Tibial nerve (tissue), 4 donors: ENCODE measurements around the gene CENPP. TPM values are rescaled to one million over a fixed set of nuclear protein-coding genes. Genes with fewer than 3 reads are reported as not detected.
A peak's percentile ranks its signal among the peaks of the same experiment; 100 is the strongest.
"Not testable (repeated sequence)": the region's sequence is repeated elsewhere in the genome, so short reads cannot be mapped to it uniquely, and the experiment has no call there.

Experiments used
- DNase-seq, 2 donors: peaks; one replicate each; pipeline ENCODE4 v3.0.0-alpha.2; 2019; ENCODE audit warnings: low spot score in 2 of 2
- H3K27ac ChIP-seq, 4 donors: fragments of 200-600 bp; sonication (generic) in 3 of 4; one replicate each; pipeline ENCODE4 v1.5.1; 2017 to 2019; ENCODE audit warnings: mild to moderate bottlenecking in 1 of 4
- H3K27me3 ChIP-seq, 2 donors: fragments of 200-600 bp; sonication (generic) in 1 of 2; one replicate each; pipeline versions ENCODE4 v1.5.1 to v1.6.0; 2017 to 2019
- H3K36me3 ChIP-seq, 3 donors: fragments of 200-600 bp; sonication (generic); one replicate each; pipeline ENCODE4 v1.5.1; 2018 to 2019
- H3K4me1 ChIP-seq, 4 donors: fragments of 200-600 bp; sonication (generic) in 3 of 4; one replicate each; pipeline ENCODE4 v1.5.1; 2017 to 2019
- H3K4me3 ChIP-seq, 4 donors: fragments of 200-600 bp; sonication (generic) in 3 of 4; one replicate each; pipeline ENCODE4 v1.5.1; 2017 to 2019; ENCODE audit warnings: mild to moderate bottlenecking in 1 of 4, moderate library complexity in 1 of 4
- H3K9me3 ChIP-seq, 4 donors: fragments of 200-600 bp; sonication (generic) in 3 of 4; one replicate each; pipeline ENCODE4 v1.5.1; 2017 to 2019
- EP300 ChIP-seq, 2 donors: sonication (generic); formaldehyde crosslinking; IDR thresholded peaks; one replicate each; pipeline ENCODE4 v1.6.1; 2017; ENCODE audit warnings: antibody characterized with exemption in 2 of 2, mild to moderate bottlenecking in 1 of 2
- POLR2A ChIP-seq, 2 donors: fragments of 450-650 bp; IDR thresholded peaks; one replicate each; pipeline ENCODE4 v1.6.1; 2017; ENCODE audit warnings: antibody characterized with exemption in 2 of 2, mild to moderate bottlenecking in 2 of 2, moderate library complexity in 2 of 2
- WGBS, 2 donors: methylation state at CpG; one replicate each; pipeline ENCODE4 v1.1.5; 2018; 5-methylcytosine and 5-hydroxymethylcytosine counted together
- total RNA-seq, 4 donors: library from RNA; depleted of rRNA; stranded (reverse); fragments of >200 nt; gene quantifications; one replicate each; pipeline ENCODE4 v1.1.0, GENCODE V29; 2016
- TF ChIP-seq, protein P1 (sequence below), 5 experiments: fragments of 200-600 bp in 3 of 5; fragments of 450-650 bp in 2 of 5; sonication (generic) in 3 of 5; IDR thresholded peaks; one replicate each; pipeline ENCODE4 v1.5.1; 2016 to 2019; ENCODE audit warnings: antibody characterized with exemption in 5 of 5, mild to moderate bottlenecking in 3 of 5, moderate library complexity in 2 of 5

CENPP gene
- total RNA-seq, 4 donors from 2014 or later = 5.0 to 17.1 (median 6.9) TPM

GRCh38 chr9:92618633-92619225 is 293.0 kb downstream of the CENPP start:
- peak overlapping the region in 2 of 4 donors; percentile 84 to 86 for H3K27ac ChIP-seq
- DNase-seq = no peak
- TF ChIP-seq POLR2A (IDR thresholded peaks at IDR 0.05) = no peak
- TF ChIP-seq, protein P1, sequence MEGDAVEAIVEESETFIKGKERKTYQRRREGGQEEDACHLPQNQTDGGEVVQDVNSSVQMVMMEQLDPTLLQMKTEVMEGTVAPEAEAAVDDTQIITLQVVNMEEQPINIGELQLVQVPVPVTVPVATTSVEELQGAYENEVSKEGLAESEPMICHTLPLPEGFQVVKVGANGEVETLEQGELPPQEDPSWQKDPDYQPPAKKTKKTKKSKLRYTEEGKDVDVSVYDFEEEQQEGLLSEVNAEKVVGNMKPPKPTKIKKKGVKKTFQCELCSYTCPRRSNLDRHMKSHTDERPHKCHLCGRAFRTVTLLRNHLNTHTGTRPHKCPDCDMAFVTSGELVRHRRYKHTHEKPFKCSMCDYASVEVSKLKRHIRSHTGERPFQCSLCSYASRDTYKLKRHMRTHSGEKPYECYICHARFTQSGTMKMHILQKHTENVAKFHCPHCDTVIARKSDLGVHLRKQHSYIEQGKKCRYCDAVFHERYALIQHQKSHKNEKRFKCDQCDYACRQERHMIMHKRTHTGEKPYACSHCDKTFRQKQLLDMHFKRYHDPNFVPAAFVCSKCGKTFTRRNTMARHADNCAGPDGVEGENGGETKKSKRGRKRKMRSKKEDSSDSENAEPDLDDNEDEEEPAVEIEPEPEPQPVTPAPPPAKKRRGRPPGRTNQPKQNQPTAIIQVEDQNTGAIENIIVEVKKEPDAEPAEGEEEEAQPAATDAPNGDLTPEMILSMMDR (IDR thresholded peaks at IDR 0.05) = no peak
- TF ChIP-seq EP300 (IDR thresholded peaks at IDR 0.05) = peak in 1 of 2 donors; percentile 24

GRCh38 chr9:92619601-92620300 is 294.0 kb downstream of the CENPP start:
- H3K27ac ChIP-seq = peak overlapping the region in 1 of 4 donors; percentile 31
- no peaks in the 10 kb centered on the region for H3K9me3 ChIP-seq
- WGBS, 2 donors = 85 to 89% methylated on average over 18 to 23 of the region's 24 CpGs
- no peak for TF ChIP-seq POLR2A (IDR thresholded peaks at IDR 0.05)
- TF ChIP-seq, protein P1 (IDR thresholded peaks at IDR 0.05) = no peak
- no peak for TF ChIP-seq EP300 (IDR thresholded peaks at IDR 0.05)
- peaks cover 0 to 71% (median 3%) of the 10 kb centered on the region in 3 donors for H3K36me3 ChIP-seq
- peaks cover 0 to 45% (median 17%) of the 10 kb centered on the region in 4 donors for H3K4me1 ChIP-seq
- no peak overlapping the region for H3K4me3 ChIP-seq
- no peaks in the 10 kb centered on the region for H3K27me3 ChIP-seq
- no peak for DNase-seq

More at GRCh38 chr9:92618633-92619225, 293.0 kb downstream of the CENPP start:
- Histone ChIP-seq H3K36me3 (peaks cover 0 to 68% (median 3%) of the 10 kb centered on the region in 3 donors), H3K4me1 (peaks cover 0 to 53% (median 17%) of the 10 kb centered on the region in 4 donors), H3K4me3 (no peak overlapping the region), H3K9me3 (no peaks in the 10 kb centered on the region), H3K27me3 (no peaks in the 10 kb centered on the region)
- WGBS, 2 donors = 76 to 81% methylated on average over 10 of the region's 10 CpGs

GRCh38 chr9:92620845-92621244 is 295.1 kb downstream of the CENPP start:
- peaks cover 0 to 36% (median 13%) of the 10 kb centered on the region in 4 donors for H3K4me1 ChIP-seq
- H3K27me3 ChIP-seq = no peaks in the 10 kb centered on the region
- 89 to 90% methylated on average over 5 of the region's 5 CpGs for WGBS, 2 donors
- H3K36me3 ChIP-seq = peaks cover 0 to 68% (median 3%) of the 10 kb centered on the region in 3 donors
- no peaks in the 10 kb centered on the region for H3K9me3 ChIP-seq
- DNase-seq = no peak
- H3K27ac ChIP-seq = peak overlapping the region in 2 of 4 donors; percentile 39 to 43
- TF ChIP-seq, protein P1 (IDR thresholded peaks at IDR 0.05) = no peak
- no peak for TF ChIP-seq POLR2A (IDR thresholded peaks at IDR 0.05)
- TF ChIP-seq EP300 (IDR thresholded peaks at IDR 0.05) = no peak
- H3K4me3 ChIP-seq = no peak overlapping the region

- peaks cover 0 to 63% (median 3%) of the 10 kb centered on the region in 3 donors for H3K36me3 ChIP-seq
- not testable (repeated sequence) for H3K9me3 ChIP-seq, DNase-seq, H3K27me3 ChIP-seq, H3K4me3 ChIP-seq, H3K27ac ChIP-seq
- WGBS, 2 donors = 95 to 98% methylated on average over 3 of the region's 3 CpGs
- peaks cover 0 to 14% (median 0%) of the 10 kb centered on the region in 4 donors for H3K4me1 ChIP-seq
Observed at GRCh38 chr9:92623936-92624335, 298.2 kb downstream of the CENPP start.

- no peak for DNase-seq
- Histone ChIP-seq H3K36me3 (peaks cover 0 to 68% (median 0%) of the 10 kb centered on the region in 3 donors), H3K4me1 (no peaks in the 10 kb centered on the region), H3K27me3 (no peaks in the 10 kb centered on the region), H3K9me3 (peaks cover 0 to 4% (median 0%) of the 10 kb centered on the region in 4 donors), H3K27ac (no peak overlapping the region), H3K4me3 (no peak overlapping the region)
- TF ChIP-seq POLR2A (IDR thresholded peaks at IDR 0.05) (no peak), EP300 (IDR thresholded peaks at IDR 0.05) (no peak)
- TF ChIP-seq, protein P1 (IDR thresholded peaks at IDR 0.05) = no peak
Observed at GRCh38 chr9:92626484-92626883, 300.7 kb downstream of the CENPP start.
